IPS DF 4.7 (cell line): ENCODE measurements around the gene PCYT1A.
"Not testable (repeated sequence)": the region's sequence is repeated elsewhere in the genome, so short reads cannot be mapped to it uniquely, and the experiment has no call there.

Source experiments
- DNase-seq: peaks from one replicate; pipeline ENCODE4 v3.0.0-alpha.2; 2013; ENCODE audit warnings: low spot score; ENCODE audit errors: extremely low read depth

Gene PCYT1A

DNA sequence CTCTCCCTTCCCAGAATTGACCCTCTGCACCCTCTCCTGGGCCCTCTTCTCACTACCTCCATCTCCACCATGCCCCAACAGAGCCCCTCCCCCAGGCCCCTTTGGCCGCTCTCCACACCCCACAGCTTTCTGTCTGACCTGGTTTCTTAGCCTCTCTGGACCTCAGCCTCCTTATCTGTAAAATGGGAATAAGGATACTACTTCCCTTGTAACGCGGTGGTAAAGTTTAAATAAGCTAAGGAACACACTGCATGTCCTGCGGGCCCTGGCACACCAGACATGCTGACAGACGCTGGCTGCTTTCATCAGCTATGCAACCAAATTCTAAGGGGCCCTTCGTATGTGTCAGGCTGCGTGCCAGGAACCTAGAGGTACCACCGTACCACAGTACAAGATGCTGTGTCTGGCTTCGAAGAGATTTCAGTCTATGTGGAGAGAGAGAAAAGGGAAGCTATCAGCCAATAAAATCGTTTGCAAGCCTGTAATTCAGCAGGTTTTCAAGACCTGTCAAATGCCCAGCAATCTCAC lies 72.0 kb downstream of the PCYT1A start:
- DNase-seq: no peak

DNA sequence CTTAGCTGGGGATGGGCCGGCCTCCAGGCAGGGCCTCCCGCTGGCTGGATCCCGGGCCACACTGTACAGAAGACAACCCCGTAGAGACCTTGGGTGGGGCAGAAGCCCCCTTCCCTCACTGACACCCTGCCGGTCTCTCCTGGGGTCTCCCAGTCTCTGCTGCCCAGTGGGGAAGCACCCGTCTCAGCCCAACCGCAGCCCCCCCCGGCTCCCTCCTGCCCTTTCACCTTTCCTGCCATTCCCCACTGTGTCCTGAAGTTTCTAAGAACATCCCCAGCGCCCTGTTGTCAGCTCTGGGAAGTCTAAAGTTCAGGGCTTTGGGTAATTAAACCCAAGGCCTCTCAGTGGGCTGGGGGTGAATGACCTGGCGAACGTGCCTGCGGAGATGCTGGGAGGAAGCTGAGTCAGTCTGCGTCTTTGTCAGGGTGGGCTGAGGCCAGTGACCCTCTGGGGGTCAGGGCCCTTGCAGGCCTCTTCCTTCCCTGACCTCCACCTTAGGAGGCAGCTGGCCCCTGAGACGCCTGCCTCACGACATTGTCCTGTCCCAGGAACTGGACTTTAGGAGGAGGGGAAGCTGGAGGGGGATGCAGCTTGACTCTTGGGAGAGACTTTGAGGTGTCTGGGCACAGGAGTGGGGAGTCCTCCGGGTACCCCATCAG lies 72.6 kb downstream of the PCYT1A start:
- no peak for DNase-seq

DNA sequence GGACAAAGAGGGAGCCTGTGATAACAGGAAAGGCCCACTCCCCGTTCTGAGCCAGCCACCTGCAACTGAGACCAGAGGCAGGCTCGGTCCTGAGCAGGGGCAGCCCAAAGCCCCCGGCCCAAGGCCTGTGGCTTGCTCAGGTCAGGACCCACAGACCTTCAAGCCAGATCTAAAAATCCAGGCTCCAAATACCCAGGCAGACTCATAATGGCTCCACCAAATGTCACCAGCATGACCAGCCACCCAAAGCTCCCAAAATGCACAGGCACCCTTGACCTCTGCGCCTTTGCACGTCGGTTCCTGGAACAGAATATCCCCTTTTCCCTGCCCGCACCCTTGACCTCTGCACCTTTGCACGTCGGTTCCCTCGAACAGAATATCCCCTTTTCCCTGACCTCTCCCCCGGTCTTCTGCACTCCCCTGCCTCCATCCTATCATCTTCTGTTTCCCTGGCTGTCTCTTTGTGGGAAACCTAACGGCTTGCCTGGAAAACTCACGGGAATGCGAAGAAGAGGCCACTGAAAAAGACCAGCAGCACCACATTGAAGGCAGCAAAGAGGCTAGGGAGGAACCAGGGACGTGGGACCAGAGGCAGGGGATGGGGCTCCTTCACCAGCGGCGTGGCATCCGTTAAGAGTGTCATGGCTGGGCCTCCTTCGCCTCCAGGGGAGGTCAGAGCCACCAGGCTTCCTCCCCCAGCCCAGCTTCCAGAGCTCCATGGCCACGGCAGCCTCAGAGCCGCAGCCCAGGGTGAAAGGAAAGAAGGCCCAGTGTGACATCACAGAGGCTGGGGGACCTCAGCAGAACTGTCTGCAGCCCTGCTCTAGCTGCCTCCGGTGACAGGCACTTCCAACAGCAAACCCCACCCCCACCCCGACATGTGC lies 76.6 kb downstream of the PCYT1A start, which contains the start of gene ZDHHC19:
Gene ZDHHC19 (minus strand): TSS at position 728 of the 884 bp plus-strand sequence. CDS start 85 bp downstream, at position 643.
- DNase-seq: no peak

DNA sequence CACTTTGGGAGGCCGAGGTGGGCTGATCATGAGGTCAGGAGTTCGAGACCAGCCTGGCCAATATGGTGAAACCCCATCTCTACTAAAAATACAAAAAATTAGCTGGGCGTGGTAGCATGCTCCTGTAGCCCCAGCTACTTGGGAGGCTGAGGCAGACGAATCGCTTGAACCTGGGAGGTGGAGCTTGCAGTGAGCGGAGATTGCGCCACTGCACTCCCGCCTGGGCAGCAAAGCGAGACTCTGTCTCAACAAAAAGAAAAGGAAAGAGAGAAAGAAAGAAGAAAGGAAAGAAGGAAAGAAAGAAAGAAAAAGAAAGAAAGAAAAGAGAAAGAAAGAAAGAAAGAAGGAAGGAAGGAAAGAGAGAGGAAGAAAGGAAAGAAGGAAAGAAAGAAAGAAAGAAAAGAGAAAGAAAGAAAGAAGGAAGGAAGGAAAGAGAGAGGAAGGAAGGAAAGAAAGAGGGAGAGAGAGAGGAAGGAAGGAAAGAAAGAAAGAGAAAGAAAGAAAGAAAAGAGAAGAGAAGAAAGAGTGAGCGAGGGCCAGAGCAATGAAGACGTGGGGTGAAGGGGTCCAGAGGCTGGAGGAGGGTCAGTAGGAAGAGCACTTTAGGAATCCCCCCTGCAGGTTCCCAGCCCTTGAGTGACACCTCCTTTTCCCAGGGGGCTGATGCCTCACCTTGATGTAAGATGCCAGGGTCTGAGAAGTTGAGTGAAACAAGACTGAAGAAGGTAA lies 77.4 kb downstream of the PCYT1A start:
- DNase-seq: not testable (repeated sequence)

DNA sequence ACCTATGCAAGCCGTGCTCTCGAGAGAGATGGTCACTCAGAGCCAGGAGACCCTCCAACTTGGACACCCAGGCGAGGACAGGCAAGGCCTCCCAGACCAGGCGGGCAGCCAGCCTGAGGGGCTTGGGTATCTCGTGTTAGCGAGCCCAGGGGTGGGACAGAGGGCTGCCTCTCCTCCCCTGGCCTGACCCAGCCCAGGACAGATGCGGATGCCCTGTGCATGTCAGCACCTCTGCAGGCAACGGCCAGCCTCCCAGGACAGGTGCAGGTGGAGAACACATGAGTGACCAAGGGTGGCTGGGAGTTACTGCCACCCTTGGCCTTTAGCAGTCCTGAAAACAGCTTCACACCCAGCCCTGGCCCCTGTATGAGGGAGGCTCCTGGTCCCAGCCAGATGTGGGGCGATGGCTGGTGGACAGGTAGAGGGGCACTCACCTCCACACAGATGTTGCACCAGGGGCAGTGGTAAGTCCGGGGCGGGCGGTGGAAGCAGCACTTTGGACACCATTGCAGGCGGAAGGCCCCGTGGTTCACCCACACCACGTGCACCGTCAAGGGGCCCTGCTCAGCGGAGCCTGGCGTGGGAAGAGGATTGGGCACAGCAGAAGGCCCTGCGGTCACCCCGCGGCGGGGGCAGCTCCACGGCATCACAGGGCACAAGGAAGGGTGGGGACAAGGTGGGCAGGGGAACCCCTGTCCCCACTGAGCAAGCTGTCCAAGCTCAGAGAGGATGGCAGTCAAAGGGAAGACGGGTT lies 78.4 kb downstream of the PCYT1A start:
- no peak for DNase-seq

DNA sequence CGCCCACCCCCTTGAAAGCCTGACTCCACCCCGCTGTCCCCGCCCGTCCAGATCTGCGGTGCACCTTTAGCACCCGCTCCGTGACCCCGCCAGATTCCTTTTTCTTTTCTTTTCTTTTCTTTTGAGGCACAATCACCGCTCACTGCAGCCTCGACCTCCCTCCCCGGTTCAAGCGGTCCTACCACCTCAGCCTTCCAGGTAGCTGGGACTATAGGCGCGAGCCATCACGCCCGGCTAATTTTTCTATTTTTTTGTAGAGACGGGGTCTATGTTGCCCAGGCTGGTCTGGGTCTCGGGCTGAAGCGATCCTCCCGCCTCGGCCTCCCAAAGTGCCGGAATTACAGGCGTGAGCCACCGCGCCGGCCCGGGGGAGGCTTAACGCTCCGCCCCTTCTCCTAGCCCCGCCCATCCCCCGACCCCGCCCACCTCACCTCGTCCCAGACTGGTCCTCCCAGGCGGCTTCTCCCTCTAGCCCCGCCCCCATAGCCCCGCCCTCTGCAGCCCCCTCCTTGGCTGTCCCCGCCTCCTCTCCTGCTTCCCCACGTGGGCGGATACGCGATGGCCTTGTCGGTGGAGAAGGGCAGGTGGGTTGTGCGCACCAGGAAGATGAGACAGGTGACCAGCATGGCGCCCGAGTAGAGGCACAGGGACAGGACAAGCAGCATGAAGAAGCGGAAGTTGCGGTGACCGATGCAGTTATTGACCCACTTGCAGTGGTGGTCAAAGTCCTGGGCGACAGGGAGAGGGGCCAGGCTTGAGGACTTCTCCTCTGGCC lies 79.5 kb downstream of the PCYT1A start:
- DNase-seq: no peak

DNA sequence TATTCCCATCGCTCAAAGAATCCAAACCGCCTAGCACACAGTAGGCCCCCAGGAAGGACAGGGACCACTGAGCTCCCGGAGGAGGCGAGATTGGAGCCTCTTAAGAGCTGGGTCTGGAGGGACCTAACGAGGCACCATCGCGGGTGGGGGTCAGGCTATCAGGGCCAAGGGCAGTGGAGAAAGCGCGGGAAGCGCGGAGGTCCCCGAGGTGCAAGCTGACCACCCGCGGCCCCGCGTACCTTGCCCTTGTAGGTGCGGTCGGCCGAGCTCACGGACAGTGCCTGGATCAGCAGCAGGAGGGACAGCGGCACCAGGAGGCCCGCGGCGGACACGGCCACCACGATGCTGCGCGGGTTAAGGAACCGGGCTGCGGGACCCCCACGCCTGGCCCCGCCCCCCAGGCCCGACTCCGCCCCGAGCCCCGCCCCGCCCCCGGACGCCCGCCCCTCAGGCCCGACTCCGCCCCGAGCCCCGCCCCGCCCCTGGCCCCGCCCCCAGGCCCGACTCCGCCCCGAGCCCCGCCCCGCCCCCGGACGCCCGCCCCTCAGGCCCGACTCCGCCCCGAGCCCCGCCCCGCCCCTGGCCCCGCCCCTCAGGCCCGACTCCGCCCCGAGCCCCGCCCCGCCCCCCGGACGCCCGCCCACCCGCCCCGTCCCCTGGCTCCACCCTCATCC lies 80.2 kb downstream of the PCYT1A start:
- no peak for DNase-seq

DNA sequence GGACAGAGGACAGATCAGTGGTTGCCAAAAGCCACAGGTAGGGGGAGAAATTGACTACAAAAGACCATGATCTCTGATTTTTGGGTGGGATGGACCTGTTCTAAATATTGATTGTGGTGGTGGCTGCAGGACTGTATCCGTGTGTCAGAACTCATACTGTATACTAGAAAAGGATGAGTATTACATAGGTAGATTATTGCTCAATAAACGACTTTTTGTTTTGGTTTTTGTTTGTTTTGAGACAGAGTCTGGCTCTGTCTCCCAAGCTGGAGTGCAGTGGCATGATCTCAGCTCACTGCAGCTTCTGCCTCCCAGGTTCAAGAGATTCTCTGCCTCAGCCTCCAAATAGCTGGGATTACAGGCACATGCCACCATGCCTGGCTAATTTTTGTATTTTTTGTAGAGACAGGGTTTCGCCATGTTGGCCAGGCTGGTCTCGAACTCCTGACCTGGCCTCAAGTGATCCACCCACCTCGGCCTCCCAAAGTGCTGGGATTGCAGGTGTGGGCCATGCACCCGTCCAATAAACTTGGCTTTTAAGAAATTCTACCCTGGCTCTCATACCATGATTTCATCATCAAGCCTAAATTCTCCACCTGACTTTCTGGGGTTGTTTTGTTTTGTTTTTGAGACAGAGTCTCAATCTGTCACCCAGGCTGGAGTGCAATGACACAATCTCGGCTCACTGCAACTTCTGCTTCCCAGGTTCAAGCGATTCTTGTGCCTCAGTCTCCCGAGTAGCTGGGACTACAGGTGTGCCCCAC lies 81.9 kb downstream of the PCYT1A start:
- not testable (repeated sequence) for DNase-seq

DNA sequence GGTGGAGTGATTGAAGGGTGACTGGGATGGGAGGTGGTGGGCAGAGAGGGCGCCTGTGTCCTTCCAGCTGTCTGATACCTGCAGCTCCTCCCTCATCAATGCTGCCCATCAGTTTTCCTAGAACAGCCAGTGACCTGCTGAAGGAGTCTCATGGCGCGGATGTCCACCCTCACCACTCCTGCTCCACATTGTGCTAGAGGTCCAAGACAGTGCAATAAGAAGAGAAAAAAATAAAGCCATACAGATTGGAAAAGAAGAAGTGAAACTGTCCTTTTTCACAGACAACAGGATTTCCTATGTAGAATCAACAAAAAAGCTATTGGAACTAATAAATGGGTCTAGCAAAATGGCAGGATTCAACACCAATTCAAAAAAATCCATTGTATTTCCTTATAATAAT lies 83.7 kb downstream of the PCYT1A start:
- DNase-seq: no peak

DNA sequence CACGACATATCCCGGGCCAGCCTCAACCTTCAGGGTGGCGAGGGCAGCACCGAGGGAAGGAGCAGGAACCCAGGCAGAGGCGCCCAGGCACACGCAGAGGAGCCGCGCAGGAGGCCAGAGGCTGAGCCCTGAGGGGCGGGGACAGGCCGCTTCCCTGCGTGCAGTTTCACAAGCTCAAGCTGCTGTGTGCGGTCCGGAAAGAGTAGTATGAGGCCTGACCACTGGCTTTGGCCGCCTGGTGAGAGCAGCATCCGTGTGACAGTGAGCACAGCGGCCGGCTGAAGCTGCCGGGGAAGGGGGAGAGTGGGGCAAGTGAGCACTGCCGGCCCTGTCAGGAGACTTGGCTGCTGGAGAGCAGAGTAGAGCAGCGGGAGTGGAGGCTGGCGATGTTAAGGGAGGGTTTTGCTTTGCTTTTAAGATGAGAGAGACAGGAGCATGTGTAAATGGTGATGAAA lies 85.0 kb downstream of the PCYT1A start:
- no peak for DNase-seq

DNA sequence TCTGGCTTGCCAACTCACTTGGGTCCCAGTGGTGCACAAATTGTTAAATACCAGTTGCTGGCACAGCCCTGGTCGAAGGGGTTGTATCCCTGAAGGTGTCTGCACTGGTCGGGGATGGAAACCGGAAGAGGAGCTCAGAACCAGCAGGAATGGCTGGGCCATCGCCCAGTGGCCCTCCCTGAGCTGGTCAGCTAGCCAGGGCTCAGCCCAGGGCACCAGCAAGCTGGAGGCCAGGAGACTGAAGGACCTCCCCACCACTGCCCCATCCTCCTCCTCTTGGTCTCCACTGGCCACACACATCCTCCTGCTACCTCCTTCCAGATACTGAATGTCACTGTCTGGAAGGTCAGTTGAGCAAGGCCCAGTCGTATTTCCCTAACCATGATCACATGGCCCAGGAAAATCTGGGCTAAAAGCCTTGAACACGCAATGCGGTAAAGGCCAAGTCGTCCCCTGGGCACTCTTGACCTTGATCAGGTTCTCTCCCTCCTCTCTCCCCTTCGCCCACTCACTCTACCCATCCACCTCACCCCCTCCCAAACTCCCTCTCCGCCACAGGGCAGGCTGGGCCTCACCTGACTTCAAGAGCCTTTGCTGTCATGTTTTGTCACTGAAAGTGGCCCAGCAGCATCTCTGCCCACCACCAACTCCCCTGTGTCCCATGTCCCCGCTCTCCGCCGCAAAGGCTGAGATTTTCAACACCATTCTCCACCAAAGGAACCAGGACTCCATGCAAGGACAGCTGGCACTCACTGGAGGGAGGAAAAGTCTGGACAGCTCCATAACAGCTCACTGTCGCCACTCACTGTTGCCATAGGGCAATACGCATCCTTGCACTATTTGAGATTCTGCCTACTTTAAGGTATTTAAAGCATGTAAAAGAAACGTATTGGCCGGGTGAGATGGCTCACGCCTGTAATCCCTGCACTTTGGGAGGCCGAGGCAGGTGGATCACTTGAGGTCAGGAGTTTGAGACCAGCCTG lies 88.5 kb downstream of the PCYT1A start:
- DNase-seq: no peak

DNA sequence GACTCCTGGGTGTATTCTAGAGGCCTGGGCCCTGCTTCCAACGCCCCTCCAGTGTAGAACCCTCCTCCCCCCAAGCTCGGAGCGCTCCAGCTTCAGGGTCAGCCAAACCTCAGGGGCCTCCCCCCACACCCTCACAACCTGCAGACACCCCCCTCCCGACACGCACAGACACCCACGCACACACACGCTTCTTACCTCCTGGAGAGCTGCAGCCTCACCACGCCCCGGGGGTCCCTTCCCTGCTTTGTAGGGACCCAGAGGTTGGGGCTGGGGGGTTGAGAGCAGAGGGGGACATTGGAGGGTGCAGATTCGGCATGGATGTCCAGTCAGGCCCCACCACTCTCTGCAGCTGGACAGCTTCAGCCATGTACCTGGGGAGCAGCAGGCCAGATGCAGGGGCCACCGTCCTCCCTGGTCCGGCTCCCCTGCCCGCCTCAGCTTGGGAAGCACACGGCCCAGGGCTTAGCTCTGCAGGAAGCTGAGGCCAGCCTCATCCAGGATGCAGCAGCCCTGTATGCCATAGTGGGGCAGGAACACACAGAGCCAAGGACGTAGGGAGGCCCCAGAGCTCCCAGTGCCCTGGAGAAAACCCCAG lies 89.3 kb downstream of the PCYT1A start:
- no peak for DNase-seq

DNA sequence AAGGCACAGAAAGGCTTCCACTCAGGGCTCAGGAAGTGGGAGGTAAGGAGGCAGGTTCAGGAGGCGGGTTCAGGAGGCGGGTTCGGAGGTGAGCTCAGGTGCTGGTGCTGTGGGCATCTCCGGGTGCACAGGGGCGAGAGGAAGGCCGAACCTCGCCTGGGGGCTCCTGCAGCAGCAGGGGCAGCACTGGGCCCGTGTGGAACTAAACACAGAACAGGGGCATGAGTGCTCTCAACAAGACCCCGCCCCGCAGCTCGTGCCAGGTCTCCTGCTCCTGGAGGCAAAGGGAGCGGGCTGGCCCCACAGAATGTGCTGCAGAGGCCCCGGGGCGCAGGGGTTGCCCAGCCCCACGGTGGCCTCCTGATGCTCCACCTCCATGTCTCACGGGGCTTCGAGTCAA lies 90.0 kb downstream of the PCYT1A start:
- no peak for DNase-seq

DNA sequence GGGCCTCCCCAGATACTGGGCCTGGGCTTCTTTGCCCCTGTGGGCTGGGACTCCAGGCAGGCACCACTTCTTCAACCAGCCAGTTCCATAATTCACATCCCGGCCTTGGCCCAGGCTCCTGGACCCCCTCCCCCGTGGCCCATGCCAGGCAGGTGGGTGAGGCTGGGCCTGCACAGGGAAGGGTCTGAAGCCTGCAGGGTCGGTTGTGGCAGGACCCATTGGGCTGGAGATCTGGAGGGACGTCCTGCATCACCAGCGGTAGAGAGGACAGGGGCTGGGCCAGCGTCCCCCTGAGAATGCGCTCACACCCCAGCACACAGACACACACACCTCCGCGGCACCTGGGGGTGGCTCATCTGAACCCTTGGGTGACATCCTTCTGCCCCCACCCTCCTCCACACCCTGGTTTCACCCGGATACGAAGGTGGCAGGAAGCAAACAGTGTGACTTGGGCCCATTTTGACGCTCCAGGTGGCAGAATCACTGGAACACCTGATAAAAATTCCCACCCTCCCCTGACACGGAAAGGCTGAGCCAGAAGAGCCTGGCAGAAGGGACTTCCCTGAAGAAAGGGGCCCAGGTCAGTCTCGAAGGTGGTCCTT lies 91.8 kb downstream of the PCYT1A start:
- DNase-seq: no peak

DNA sequence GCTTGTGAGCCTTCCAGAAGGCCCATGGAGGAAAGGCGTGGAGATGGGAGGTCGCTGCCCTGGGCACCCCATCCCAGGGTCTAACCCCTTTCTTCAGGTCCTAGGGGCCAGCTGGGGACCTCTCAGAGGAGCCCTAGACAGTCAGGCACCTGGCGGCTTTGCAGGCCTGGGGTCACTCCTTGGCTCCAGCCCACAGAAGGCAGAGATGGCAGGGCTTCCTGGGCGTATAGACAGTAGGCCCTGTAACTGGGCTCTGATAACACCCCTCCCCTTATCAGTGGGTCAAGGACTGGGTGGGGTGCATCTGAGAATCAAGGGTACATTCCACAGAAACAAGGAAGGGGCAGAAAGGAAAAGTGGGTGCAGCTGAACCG lies 93.0 kb downstream of the PCYT1A start:
- no peak for DNase-seq

DNA sequence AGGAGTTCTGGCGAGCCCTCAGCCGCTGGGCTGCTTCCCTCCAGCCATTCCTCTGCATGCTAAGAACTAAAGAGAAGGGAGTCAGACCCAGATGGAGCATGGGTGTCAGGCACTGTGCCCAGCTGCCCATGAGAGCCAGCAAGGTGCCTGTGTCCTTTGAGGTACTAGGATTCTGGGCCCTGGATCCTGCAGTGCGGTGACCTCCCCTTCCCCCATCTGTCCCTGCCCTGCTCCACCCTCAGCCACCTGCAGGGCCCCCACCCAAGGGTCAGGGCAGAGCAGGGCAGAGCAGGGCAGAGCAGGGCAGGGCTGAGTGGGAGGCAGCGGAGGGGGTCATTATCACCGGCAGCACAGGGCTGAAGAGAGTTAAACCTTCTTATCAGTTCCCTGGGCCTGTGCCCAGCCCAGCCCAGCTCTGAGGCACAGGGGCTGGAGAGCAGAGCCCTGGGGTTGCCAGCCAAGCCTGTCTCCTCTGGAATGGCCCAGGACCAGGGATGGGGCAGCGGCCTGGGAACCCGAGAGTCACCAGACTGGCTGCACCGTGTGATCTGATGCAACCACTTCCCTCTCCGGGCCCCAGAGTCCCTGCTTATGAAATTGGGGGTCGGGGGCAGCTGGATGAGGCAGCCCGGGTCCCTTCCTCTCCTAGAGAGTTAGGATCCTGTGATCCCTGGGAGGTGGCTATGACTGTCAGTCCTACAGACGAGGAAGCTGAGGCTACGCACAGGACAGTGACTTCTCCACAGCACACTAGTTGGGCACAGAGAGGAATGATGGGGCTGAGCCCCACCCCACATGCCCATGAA lies 93.6 kb downstream of the PCYT1A start:
- no peak for DNase-seq
